Nephron (organoid): ENCODE results near the gene GADD45A.
"Not testable (repeated sequence)": the region's sequence is repeated elsewhere in the genome, so short reads cannot be mapped to it uniquely, and the experiment has no call there.

Source experiments
- H3K27ac Mint-ChIP-seq, 3 experiments: 2 replicates each; pipeline ENCODE4 v1.8.0; 2020; ENCODE audit warnings: mixed read lengths in 3 of 3, mild to moderate bottlenecking in 2 of 3, moderate library complexity in 1 of 3
- H3K27me3 Mint-ChIP-seq: 2 replicates; pipeline ENCODE4 v1.8.0; 2021; ENCODE audit warnings: low read depth, mild to moderate bottlenecking, moderate library complexity, mixed read lengths
- H3K36me3 Mint-ChIP-seq: 2 replicates; pipeline ENCODE4 v1.8.0; 2020; ENCODE audit warnings: low read depth, mixed read lengths
- H3K4me1 Mint-ChIP-seq: 2 replicates; pipeline ENCODE4 v1.8.0; 2020; ENCODE audit warnings: mixed read lengths
- H3K4me3 Mint-ChIP-seq, 3 experiments: 2 replicates each; pipeline ENCODE4 v1.8.0; 2020; ENCODE audit warnings: mild to moderate bottlenecking in 3 of 3, mixed read lengths in 3 of 3, moderate library complexity in 2 of 3
- H3K9me3 Mint-ChIP-seq: 2 replicates; pipeline ENCODE4 v1.8.0; 2020; ENCODE audit warnings: mixed read lengths
- TF ChIP-seq, protein P1 (sequence below), 3 experiments: fragments of 200-600 bp; sonication (generic); IDR thresholded peaks; one replicate each; pipeline ENCODE4 v1.5.0; 2021; ENCODE audit warnings: antibody characterized with exemption in 3 of 3; ENCODE audit not compliant: unreplicated experiment in 3 of 3

Gene GADD45A

DNA sequence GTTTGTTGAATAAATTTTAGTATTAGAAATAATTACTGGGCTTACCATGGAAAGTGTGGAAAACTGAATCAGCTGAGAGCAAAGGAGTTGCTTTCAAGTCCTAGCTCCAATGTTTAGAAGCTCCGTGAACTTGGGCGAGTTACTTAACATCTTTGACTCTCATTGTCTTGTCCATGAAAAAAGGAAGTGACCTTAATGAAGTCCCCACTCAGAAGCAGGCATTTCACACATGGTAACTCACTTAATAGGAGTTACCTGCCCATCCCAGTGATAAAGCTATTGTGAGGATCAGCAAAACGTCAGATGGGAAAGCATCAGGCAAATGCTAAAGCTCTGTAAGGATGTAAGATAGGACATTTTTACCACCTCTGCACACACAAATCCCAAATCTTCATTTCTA, 34.0 kb upstream of the GADD45A start:
- H3K36me3 Mint-ChIP-seq: no peaks in the 10 kb centered on the region
- H3K9me3 Mint-ChIP-seq: no peaks in the 10 kb centered on the region
- H3K27me3 Mint-ChIP-seq: peaks cover 4% of the 10 kb centered on the region
- H3K4me1 Mint-ChIP-seq: no peaks in the 10 kb centered on the region
- no peak overlapping the region for H3K4me3 Mint-ChIP-seq
- H3K27ac Mint-ChIP-seq: no peak overlapping the region
- TF ChIP-seq, protein P1, sequence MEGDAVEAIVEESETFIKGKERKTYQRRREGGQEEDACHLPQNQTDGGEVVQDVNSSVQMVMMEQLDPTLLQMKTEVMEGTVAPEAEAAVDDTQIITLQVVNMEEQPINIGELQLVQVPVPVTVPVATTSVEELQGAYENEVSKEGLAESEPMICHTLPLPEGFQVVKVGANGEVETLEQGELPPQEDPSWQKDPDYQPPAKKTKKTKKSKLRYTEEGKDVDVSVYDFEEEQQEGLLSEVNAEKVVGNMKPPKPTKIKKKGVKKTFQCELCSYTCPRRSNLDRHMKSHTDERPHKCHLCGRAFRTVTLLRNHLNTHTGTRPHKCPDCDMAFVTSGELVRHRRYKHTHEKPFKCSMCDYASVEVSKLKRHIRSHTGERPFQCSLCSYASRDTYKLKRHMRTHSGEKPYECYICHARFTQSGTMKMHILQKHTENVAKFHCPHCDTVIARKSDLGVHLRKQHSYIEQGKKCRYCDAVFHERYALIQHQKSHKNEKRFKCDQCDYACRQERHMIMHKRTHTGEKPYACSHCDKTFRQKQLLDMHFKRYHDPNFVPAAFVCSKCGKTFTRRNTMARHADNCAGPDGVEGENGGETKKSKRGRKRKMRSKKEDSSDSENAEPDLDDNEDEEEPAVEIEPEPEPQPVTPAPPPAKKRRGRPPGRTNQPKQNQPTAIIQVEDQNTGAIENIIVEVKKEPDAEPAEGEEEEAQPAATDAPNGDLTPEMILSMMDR (IDR thresholded peaks at IDR 0.05; ENCODE audit: unreplicated experiment in 3 of 3): no peak

DNA sequence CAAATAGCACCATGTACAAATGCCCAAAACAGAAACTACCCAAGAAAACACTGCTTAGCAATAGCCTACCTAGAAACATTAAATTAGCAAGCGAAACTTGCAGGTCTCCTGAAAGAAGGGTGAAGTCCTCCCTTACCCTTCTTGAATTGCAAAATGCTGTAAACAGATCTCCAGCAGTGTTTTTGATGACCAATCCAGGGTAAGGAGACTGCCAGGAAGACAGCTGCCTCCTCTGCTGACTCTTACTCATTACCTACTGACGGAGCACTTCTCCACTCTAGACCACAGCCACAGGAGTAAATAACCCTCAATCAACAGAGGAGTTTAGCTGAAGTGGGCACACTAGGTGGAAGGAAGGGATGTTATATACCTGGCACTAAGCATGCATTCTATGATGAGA, 32.2 kb upstream of the GADD45A start:
- Mint-ChIP-seq H3K9me3 (no peaks in the 10 kb centered on the region), H3K4me1 (no peaks in the 10 kb centered on the region), H3K4me3 (no peak overlapping the region), H3K27me3 (peaks cover 4% of the 10 kb centered on the region), H3K27ac (peak overlapping the region in 2 of 3 experiments; percentile 18 to 51), H3K36me3 (no peaks in the 10 kb centered on the region)
- TF ChIP-seq, protein P1 (IDR thresholded peaks at IDR 0.05; ENCODE audit: unreplicated experiment in 3 of 3): no peak

DNA sequence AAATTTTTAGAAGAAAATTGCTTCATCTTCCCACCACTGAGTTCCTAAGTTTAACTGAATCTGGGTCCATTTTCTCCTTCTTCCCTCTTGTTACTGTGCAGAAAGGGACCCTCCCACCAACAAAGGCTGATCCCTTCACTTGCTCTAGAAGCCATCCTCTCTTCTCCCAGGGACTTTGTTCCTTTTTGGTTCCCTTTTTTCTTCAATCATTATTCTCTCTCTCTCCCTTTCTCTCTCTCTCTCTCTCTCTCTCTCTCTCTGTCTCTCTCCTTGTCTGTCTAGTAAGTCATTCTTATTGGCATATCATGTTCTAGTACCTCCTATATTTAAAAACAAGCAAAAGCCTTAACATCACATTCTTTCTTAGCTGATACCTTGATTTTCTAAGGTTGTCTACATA, 31.7 kb upstream of the GADD45A start:
- peaks cover under 1% of the 10 kb centered on the region for H3K4me1 Mint-ChIP-seq
- peak overlapping the region in 2 of 3 experiments; percentile 18 to 51 for H3K27ac Mint-ChIP-seq
- H3K4me3 Mint-ChIP-seq: no peak overlapping the region
- TF ChIP-seq, protein P1 (IDR thresholded peaks at IDR 0.05; ENCODE audit: unreplicated experiment in 3 of 3): no peak
- no peaks in the 10 kb centered on the region for H3K36me3 Mint-ChIP-seq
- H3K27me3 Mint-ChIP-seq: peaks cover 4% of the 10 kb centered on the region
- H3K9me3 Mint-ChIP-seq: no peaks in the 10 kb centered on the region

DNA sequence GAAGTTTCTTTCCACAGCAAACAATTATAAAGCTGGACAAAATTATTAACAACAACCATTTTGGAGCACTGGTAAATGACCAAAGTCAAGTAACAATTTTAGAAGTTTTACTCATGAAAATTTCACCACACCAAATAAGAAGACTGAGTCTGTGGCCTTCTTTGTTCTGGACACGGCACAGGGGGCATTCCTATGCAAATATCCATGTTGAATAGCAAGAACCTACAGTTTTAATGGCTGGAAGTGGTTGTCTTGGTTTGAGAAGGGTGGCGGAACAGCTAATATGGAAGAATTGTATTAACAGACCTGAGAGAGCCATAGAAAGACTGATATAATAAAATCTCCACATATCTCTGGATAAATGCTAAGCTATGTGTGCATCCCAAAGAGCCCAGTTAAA, 29.4 kb upstream of the GADD45A start:
- H3K27me3 Mint-ChIP-seq: peaks cover 4% of the 10 kb centered on the region
- no peaks in the 10 kb centered on the region for H3K9me3 Mint-ChIP-seq
- H3K4me1 Mint-ChIP-seq: peaks cover 5% of the 10 kb centered on the region
- H3K36me3 Mint-ChIP-seq: no peaks in the 10 kb centered on the region
- no peak overlapping the region for H3K4me3 Mint-ChIP-seq
- no peak overlapping the region for H3K27ac Mint-ChIP-seq
- TF ChIP-seq, protein P1 (IDR thresholded peaks at IDR 0.05; ENCODE audit: unreplicated experiment in 3 of 3): no peak

DNA sequence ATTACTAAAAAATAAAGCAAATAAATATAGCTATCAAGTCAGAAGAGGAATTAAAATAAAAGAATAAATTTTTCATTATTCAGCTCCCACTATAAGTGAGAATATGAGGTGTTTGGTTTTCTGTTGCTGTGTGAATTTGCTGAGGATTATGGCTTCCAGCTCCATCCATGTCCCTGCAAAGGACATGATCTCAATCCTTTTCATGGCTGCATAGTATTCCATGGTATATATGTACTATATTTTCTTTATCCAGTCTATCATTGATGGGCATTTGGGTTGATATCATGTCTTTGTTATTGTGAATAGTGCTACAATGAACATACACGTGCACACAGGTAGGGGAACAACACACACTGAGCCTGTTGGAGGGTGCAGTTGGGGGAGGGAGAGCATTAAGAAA, 27.8 kb upstream of the GADD45A start:
- H3K9me3 Mint-ChIP-seq, H3K27ac Mint-ChIP-seq, H3K27me3 Mint-ChIP-seq, H3K36me3 Mint-ChIP-seq, H3K4me3 Mint-ChIP-seq, H3K4me1 Mint-ChIP-seq: not testable (repeated sequence)

DNA sequence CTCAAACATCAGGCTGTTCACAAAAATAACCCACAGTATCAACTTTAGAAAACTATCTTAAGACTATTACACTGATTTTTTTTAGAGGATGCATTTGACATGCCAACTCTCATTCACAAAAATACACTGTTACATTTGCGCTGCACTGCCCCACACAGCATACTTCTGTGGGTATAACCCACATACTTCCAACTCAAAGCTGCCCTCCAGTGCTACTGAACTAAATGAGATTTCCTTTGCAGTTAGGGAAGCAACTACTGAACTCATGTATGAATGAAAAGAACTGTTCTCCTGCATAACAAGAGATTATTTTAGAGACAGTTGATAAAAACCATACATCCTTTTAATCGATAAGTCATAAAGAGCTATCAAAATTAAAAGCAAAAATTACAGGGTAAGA, 25.8 kb upstream of the GADD45A start:
- Mint-ChIP-seq H3K4me3 (no peak overlapping the region), H3K27ac (no peak overlapping the region), H3K4me1 (peaks cover 14% of the 10 kb centered on the region), H3K27me3 (no peaks in the 10 kb centered on the region), H3K9me3 (no peaks in the 10 kb centered on the region), H3K36me3 (no peaks in the 10 kb centered on the region)
- TF ChIP-seq, protein P1 (IDR thresholded peaks at IDR 0.05; ENCODE audit: unreplicated experiment in 3 of 3): no peak
